A673 (cell line): ENCODE results near the gene SYTL3. TPM values are rescaled to one million over a fixed set of nuclear protein-coding genes. Genes with fewer than 3 reads are reported as not detected.

Experiments
- BruUV-seq: library from RNA; stranded (reverse); fragments of 400-500 nt; replicated peaks from 2 replicates; lab custom pipeline; 2021; lab: Mats Ljungman, UMichigan
- CTCF ChIA-PET: fragments of 300-600 bp; sonication (Branson Sonifier 250); formaldehyde crosslinking; loops from one replicate; lab custom pipeline; 2022; ENCODE audit warnings: antibody characterized with exemption; lab: Charles Lee
- POLR2A ChIA-PET: fragments of 300-600 bp; sonication (Branson Sonifier 250); formaldehyde crosslinking; loops from one replicate; lab custom pipeline; 2022; ENCODE audit warnings: antibody characterized with exemption; ENCODE audit not compliant: low non-redundant PET; lab: Charles Lee
- DNase-seq: peaks from one replicate; pipeline ENCODE4 v3.0.0-alpha.2; 2015; ENCODE audit warnings: low spot score
- H3K27ac ChIP-seq: fragments of 200-600 bp; sonication (generic); 2 replicates; pipeline ENCODE4 v1.5.1; 2016; ENCODE audit warnings: mixed run types, low read depth, mild to moderate bottlenecking, mixed read lengths, antibody characterized with exemption, low read length; ENCODE audit not compliant: poor library complexity, severe bottlenecking
- H3K27me3 ChIP-seq: fragments of 200-600 bp; sonication (generic); replicated peaks from 2 replicates; pipeline ENCODE4 v1.6.1; 2017; ENCODE audit warnings: mixed run types, low read depth, mild to moderate bottlenecking, mixed read lengths, antibody characterized with exemption, low read length; ENCODE audit not compliant: insufficient read depth, poor library complexity
- H3K36me3 ChIP-seq: fragments of 200-600 bp; sonication (generic); 2 replicates; pipeline ENCODE4 v1.6.1; 2016; ENCODE audit warnings: mixed run types, mild to moderate bottlenecking, mixed read lengths, antibody characterized with exemption, low read length; ENCODE audit not compliant: insufficient read depth, poor library complexity, severe bottlenecking
- H3K4me1 ChIP-seq: fragments of 200-600 bp; sonication (generic); 2 replicates; pipeline ENCODE4 v1.6.1; 2017; ENCODE audit warnings: mixed run types, mild to moderate bottlenecking, mixed read lengths, antibody characterized with exemption, low read length; ENCODE audit not compliant: insufficient read depth, poor library complexity, severe bottlenecking
- H3K4me3 ChIP-seq: fragments of 200-600 bp; sonication (generic); 2 replicates; pipeline ENCODE4 v1.5.1; 2016; ENCODE audit warnings: low read depth, mixed run types, mild to moderate bottlenecking, mixed read lengths, low read length; ENCODE audit not compliant: poor library complexity, severe bottlenecking
- H3K9me3 ChIP-seq: fragments of 200-600 bp; sonication (generic); 2 replicates; pipeline ENCODE4 v1.6.1; 2016; ENCODE audit warnings: mixed run types, low read depth, mild to moderate bottlenecking, mixed read lengths, antibody characterized with exemption, low read length; ENCODE audit not compliant: poor library complexity, severe bottlenecking
- CTCF ChIP-seq: fragments of 300-800, 200-600 bp; sonication (generic); conservative IDR thresholded peaks from 2 replicates; pipeline ENCODE4 v1.5.1; 2017; ENCODE audit warnings: low read depth, mild to moderate bottlenecking, antibody characterized with exemption, low read length, moderate library complexity, mixed read lengths
- EZH2 ChIP-seq: fragments of 200-600 bp; sonication (generic); IDR thresholded peaks from 2 replicates; pipeline ENCODE4 v1.6.1; 2017; ENCODE audit warnings: borderline replicate concordance, low read depth, mild to moderate bottlenecking, mixed read lengths, antibody characterized with exemption, low read length; ENCODE audit not compliant: poor library complexity, severe bottlenecking
- intact Hi-C: fragments of 100-400 bp; cut with micrococcal nuclease; formaldehyde crosslinking; loops from one replicate; pipeline ENCODE4 v1.10.0; 2022; ENCODE audit not compliant: unreplicated experiment
- total RNA-seq: library from RNA; stranded (reverse); gene quantifications from 2 replicates; pipeline ENCODE4 v1.2.3, GENCODE V29; 2021

The SYTL3 gene
- total RNA-seq, 1 experiment from 2014 or later: 0.82 TPM

GRCh38 chr6:158756126-158756525 is 106.3 kb downstream of the SYTL3 start:
- ChIA-PET POLR2A (no interaction called here), CTCF (no interaction called here)
- no peaks in the 10 kb centered on the region for H3K36me3 ChIP-seq
- TF ChIP-seq EZH2: no peak
- TF ChIP-seq CTCF: no peak
- no peak overlapping the region for H3K4me3 ChIP-seq
- intact Hi-C loops: no loop called here
- no peaks in the 10 kb centered on the region for H3K27me3 ChIP-seq
- H3K27ac ChIP-seq: no peak overlapping the region
- BruUV-seq: no TSS peak
- no peaks in the 10 kb centered on the region for H3K9me3 ChIP-seq
- DNase-seq: no peak
- H3K4me1 ChIP-seq: peaks cover 30% of the 10 kb centered on the region

DNA sequence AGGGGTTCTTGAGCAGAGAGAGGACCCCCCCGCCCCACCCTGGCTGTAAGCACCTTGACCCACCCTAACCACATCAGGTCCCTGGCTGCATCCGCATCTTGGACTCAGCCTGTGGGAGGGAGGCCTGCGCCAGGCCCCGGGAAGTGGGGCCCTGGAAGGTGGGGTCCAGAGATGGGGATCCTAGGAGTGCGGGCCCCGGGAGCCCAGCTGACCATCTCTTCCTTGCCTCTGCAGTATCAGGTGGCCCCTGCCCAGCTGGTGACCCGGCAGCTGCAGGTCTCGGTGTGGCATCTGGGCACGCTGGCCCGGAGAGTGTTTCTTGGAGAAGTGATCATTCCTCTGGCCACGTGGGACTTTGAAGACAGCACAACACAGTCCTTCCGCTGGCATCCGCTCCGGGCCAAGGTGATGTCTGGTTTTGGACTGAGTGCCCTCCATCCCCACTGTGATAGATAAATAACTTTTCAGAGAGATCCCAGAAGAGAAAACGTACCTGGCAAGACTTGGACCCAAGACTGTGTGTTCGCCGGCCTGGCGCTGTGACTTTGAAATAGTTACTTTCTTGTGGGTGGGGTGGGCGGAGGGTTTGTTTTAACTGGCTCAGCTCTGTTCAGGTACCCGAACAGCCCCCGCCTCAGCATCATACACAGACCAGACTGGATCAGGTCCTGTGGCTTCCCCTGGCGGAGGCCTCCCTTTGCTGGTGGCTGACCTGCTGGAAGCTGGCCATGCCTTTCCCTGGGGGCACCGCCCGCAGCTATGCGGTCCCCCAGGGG is 107.3 kb downstream of the SYTL3 start:
- H3K4me3 ChIP-seq: no peak overlapping the region
- no peaks in the 10 kb centered on the region for H3K27me3 ChIP-seq
- no peaks in the 10 kb centered on the region for H3K9me3 ChIP-seq
- H3K36me3 ChIP-seq: no peaks in the 10 kb centered on the region
- DNase-seq: no peak
- TF ChIP-seq EZH2: no peak
- TF ChIP-seq CTCF: no peak
- no peak overlapping the region for H3K27ac ChIP-seq
- POLR2A ChIA-PET: no interaction called here
- peaks cover 19% of the 10 kb centered on the region for H3K4me1 ChIP-seq
- BruUV-seq: no TSS peak
- intact Hi-C loops: no loop called here
- CTCF ChIA-PET: no interaction called here

DNA sequence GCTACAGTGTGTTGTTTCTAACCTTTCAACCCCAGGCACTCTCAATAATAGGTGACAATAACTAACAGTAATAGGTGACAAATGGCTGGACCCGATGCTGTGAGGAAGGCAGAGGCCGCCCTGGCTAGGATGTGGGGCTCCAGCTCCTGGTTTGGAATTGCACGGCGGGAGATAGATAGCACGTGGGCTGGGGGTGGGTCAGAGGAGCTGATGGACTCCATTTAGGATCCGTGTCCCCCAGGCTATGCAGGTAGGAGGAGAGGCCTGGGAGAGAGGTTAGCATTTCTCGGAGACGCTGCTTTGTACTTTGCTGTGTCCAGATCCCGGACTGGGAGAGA is 107.9 kb downstream of the SYTL3 start:
- Histone ChIP-seq H3K27me3 (no peaks in the 10 kb centered on the region), H3K27ac (no peak overlapping the region), H3K9me3 (no peaks in the 10 kb centered on the region), H3K4me1 (peaks cover 14% of the 10 kb centered on the region), H3K4me3 (no peak overlapping the region), H3K36me3 (no peaks in the 10 kb centered on the region)
- TF ChIP-seq EZH2 (no peak), CTCF (no peak)
- intact Hi-C loops: no loop called here
- ChIA-PET CTCF (no interaction called here), POLR2A (no interaction called here)
- BruUV-seq: no TSS peak
- no peak for DNase-seq
